ENCODE results near the gene CAB39L. TPM values are rescaled to one million over a fixed set of nuclear protein-coding genes. Genes with fewer than 3 reads are reported as not detected.

Gene CAB39L
- total RNA-seq, 1 donor from 2014 or later, result 9.4 TPM

DNA sequence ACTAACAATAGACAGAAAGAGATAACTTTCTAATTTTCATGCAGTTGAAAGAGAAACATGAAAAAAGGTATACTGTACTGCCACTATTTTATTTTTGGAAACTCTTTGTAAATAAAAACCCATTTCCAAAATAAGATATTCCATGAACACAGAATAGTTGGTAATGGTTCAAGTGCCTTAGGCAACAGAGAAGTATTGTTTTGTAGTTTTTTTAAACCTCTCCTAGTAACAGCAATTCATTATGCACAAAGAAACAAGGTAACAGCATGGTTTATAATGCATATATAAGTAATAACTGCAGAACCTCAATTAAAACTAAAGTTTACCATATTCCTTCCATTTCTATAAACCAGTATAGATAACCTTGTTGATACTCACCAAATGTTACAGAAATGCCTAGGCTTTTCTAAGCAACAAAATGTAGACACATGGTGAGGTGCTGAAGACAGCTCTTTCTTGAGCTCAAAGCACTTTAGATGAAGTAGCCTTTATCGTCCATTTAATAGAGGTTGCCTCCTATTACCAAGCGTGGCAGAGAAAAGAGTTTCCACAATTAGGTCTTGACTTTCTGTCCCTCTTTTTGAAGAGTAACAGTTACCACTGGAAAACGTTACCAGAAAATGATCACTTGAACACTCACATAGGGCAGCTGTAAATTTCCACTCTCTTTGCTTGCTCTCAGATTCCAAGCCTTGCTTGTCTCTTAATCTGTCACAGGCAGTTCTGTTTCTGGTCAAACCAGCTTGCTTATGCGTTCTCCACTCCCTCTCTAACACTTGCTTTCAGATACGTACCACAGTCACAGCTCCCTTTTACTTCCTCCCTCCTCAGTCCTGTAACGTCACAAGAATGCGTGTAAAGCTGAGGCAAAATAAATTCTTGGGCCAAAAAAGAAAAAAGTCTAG, 42.9 kb downstream of the CAB39L start:
- peak; percentile 20 for DNase-seq (ENCODE audit: low read depth)

DNA sequence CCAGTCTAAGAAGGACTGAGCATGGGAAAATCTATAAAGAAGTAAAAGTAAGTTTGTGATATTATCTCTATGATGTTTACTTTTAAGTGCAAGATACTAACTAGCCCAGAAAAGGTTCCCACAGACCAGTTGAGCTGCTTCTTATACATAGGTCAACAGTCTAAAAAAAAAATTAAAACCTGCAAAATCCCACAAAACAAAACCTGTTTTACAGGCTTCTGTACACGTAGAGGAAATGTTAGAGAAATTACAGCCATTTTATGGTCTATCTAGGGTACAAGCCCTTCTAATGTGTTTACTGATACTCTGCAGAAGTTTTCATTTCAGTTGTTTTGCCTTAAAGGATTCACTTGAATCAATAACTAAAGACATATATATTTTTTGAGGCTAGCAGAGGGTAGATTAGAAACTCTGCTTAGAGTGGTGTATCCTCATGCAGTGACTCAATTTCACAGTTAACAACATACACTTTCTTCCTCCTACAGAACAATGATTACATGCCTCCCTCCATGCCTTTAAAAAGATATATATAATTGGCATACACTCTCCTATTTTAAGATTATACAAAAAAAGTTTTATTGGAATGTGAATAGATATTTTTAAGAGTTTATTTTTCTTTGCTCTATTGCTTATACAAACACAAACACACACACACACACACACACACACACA, 43.9 kb downstream of the CAB39L start:
- no peak for DNase-seq (ENCODE audit: low read depth)

DNA sequence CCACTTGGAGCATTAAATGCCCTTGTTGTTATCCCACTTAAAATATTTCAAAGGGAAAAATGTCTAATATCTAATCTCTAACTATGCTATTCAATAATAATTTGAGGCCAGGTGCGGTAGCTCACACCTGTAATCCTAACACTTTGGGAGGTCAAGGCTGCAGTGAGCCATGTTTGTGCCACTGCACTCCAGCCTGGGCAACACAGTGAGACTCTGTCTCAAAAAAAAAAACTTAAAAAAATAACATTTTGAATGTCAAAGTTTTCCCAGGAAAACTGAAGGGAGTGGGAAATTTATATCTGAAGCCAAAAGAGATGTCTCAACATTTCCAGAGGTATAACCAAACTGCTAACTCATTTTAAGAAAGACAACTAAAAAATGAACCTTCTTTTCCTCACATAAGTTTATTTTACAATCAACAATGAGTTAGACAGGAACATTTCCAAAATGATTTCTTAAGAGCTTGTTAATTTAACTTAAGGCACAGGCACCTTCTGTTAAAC, 47.9 kb downstream of the CAB39L start:
- no peak for DNase-seq (ENCODE audit: low read depth)

DNA sequence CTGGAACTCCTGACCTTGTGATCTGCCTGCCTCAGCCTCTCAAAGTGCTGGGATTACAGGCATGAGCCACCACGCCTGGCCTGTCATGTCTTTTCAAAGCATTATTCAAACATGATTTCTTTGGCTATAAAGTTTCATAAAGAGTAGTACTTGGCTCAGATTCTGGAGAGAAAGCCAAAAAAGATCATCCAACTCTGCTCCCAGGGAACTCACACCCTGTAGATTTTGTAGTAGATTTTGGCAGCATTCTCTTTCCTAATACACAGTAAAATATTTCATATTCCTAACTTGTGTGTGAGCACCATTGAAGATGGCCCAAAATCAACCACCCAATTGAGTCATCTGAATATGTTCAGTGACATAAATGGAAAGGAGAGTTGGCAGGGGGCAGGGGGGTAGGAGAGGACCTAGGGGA, 48.4 kb downstream of the CAB39L start:
- DNase-seq (ENCODE audit: low read depth), result peak; percentile 13

- DNase-seq (ENCODE audit: low read depth), result no peak
These were observed 55.7 kb downstream of the CAB39L start for GRCh38 chr13:49388091-49388635.

DNA sequence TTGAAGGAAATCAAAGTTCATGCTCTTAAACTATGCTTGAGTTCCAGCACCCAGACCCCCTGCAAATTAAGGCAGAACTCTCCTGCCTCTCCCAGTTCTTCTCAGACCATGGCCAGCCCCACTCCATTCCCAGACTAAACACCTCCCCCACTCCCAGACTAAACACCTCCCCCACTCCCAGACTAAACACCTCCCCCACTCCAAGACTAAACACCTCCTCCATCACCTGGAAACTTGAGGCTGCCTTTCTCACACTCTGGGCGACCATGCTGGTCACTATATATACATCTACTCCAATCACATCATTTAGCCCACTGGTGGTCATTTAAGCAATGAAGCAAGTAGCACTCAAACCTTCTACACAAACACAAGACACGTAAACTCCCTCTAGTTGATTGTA, 57.2 kb downstream of the CAB39L start:
- no peak for DNase-seq (ENCODE audit: low read depth)

DNA sequence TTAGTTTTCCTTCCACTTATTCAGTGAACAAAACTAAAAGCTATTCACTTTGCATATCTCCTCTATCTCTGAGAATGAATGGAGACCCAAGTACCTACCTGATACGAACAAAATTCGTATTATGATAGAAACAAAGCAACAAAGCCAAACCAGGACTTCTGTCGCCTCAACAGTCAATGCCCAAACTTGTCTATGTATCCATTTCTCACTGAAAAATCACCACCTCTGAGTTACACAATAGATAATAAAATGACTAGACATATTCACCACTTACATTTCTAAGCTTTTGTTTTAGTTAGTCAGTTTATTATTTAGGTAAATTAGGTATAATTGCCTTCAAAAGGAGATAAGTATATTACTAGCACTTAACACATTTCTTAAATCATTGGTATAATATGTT, 67.7 kb downstream of the CAB39L start:
- no peak for DNase-seq (ENCODE audit: low read depth)

DNA sequence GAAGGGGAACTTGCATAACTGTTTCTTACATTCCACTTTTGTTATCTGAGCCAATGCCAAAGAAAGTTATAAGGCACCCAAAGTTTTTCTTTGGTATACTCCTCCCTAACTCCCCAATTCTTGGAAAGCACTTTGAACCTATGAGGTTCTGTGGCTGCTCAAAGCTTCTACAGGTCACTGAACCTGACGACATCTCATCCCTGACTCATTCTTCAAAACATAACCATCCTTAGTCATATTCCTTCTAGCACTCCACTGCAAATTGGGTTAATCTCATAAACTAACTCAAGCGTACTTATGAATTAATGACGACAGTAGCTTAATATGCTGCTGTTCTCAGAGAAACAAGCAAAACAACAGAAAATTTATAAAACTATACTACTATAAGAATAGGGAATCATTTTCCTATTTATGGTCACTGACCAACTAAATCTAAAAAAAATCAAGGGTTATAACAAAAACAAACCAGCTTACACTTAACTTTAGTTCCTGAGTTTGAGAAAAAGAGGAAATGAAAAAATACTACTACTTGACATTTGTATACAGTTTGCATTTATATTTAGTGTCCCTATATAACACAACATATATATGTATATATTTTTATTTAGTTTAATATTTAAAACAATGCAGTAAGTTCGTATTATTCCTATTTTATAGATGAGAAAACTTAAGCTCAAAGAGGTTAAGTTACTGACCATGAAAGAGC, 69.1 kb downstream of the CAB39L start:
- peak; percentile 28 for DNase-seq (ENCODE audit: low read depth)

- no peak for DNase-seq (ENCODE audit: low read depth)
These were observed 70.1 kb downstream of the CAB39L start for GRCh38 chr13:49373716-49374115.

GRCh38 chr13:49371943-49372613, 71.8 kb downstream of the CAB39L start:
- DNase-seq (ENCODE audit: low read depth), result peak; percentile 23

GRCh38 chr13:49370371-49370770, 73.5 kb downstream of the CAB39L start:
- no peak for DNase-seq (ENCODE audit: low read depth)

DNA sequence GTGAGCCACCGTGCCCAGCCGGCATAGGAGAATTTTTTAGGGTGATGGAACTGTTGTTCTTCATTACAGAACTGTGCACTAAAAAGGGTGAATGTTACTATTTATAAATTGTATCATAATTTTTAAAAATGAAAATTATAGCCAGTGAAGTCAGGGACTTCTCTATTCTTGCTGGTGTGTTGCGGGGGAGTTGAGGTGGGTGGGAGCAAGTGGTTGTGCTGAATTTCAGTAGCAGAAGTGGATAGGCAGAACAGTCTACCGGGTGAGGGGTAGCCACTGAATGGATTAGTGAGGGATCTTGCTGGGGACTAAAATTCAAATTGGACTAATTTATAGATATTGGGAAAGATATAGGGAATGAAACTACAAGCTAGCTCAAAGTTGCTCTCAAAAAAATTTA, 74.0 kb downstream of the CAB39L start:
- no peak for DNase-seq (ENCODE audit: low read depth)

- no peak for DNase-seq (ENCODE audit: low read depth)
These were observed 75.2 kb downstream of the CAB39L start for GRCh38 chr13:49368688-49369087.

DNA sequence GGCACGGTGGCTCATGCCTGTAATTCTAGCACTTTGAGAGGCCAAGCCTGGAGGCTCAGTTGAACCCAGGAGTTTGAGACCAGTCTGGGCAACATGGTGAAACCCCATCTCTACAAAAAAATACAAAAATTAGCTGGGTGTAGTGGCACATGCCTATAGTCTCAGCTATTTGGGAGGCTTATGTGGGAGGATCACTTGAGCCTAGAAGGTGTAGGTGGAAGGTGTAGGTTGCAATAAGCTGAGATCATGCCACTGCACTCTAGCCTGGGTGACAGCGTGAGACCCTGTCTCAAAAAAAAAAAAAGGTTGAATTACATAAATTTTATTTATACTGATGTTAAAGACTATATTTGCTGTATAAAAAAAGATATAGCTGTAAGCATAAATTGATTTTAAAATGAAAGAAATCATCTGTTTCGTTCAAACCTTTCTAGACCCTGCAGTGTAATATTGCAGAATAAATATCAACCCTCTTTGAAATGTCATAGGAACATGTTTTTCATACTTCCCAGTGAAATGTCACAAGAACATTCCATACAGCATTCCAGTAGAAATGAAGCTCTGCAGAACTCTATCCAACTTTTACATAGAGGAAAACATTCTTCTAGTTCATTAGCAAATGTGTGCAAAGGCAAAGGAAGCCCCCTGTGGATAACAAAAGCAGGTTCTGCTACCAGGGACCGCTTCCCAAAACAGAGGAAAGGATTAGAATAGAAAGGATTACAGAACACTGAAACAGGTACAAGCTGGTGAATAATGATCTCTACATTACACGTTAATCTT, 76.0 kb downstream of the CAB39L start:
- no peak for DNase-seq (ENCODE audit: low read depth)

- DNase-seq (ENCODE audit: low read depth), result peak; percentile 8
These were observed 77.0 kb downstream of the CAB39L start for GRCh38 chr13:49366841-49367240.

- DNase-seq (ENCODE audit: low read depth), result peak; percentile 54
These were observed 86.2 kb downstream of the CAB39L start for GRCh38 chr13:49357694-49358093.

DNA sequence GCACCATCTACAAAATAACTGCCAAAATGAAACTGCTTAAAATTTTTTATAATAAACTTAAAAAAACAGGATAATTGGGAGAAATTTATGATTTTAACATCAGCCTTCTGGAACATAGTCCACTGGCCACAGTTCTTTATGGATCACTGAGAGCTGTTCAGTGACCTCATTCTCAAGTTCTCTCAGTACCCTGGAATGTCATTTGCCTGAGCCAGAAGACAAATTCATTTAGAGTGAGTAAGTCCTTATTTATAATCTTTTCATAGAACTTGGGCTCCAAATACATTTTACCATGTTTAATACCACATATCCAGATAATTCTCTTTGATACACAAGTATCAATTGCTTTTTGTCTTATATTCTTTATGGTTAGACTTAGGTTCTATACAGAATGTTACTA, 87.6 kb downstream of the CAB39L start:
- peak; percentile 88 for DNase-seq (ENCODE audit: low read depth)

GRCh38 chr13:49354719-49355118, 89.1 kb downstream of the CAB39L start:
- DNase-seq (ENCODE audit: low read depth), result no peak

- DNase-seq (ENCODE audit: low read depth), result no peak
These were observed 90.0 kb downstream of the CAB39L start for GRCh38 chr13:49353908-49354307.

DNA sequence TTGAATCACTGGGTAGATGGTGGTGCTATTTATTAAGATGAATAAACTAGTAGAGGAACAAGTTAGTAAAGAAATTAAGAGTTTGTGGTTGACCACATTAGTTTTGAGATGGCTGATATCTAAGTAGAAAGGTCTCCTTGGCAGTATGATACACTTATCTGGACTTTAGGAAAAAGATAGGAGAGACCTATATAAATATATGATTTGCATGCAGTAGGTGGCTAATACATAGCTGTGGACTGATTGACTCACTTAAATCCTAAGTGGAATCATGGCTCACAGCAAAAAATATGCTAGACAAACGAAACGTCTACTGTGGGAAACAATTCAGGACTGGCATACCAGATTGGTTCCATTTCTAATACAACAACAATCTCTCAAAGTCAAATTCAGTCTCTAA, 92.0 kb downstream of the CAB39L start:
- DNase-seq (ENCODE audit: low read depth), result no peak

Data from myocyte (in vitro differentiated cells).